Middle frontal gyrus (tissue), 1 donor: ENCODE data around the gene TSTD1.
A peak's percentile ranks its signal among the peaks of the same experiment; 100 is the strongest.

Source experiments
- DNase-seq: peaks from one replicate; pipeline ENCODE4 v3.0.0-alpha.2; 2015; ENCODE audit warnings: low spot score; ENCODE audit errors: extremely low spot score

TSTD1 gene, protein sequence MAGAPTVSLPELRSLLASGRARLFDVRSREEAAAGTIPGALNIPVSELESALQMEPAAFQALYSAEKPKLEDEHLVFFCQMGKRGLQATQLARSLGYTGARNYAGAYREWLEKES

DNA sequence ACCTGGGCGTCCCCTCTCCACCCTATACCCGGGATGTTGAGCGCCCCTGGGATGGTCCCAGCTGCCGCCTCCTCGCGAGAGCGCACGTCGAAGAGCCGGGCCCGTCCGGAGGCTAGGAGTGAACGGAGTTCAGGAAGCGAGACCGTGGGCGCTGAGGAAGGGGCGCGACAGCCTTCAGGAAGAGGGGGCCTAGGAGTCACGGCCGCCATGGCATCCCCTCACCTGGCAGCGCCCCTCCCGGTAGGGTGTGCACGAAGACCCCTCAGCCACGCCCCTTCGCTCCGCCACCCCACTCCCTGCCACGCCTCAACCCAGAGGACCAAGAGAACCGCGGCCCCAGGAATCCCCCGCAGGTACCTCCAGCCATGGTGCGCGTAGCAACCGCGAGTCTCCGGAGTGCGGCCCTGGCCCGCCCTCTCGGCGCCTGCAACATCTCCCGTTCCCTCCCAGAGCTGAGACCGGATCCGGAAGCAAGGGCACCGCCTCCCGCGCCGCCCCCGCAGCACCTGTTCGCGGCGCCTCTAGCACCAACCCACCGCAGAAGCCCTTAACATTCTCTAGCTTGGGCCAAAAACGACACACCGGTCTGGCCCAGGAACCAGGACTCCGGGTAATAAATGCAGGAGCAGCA, at the start of gene TSTD1:
TSTD1 (minus strand) TSS at position 442 of the 631 bp plus-strand sequence; CDS start at position 367, 75 bp downstream.
- DNase-seq = peak; percentile 34

- DNase-seq = no peak
Measured at GRCh38 chr1:161086457-161086856, 47.7 kb upstream of the TSTD1 start.

GRCh38 chr1:161085165-161085564, 46.4 kb upstream of the TSTD1 start:
- no peak for DNase-seq

DNA sequence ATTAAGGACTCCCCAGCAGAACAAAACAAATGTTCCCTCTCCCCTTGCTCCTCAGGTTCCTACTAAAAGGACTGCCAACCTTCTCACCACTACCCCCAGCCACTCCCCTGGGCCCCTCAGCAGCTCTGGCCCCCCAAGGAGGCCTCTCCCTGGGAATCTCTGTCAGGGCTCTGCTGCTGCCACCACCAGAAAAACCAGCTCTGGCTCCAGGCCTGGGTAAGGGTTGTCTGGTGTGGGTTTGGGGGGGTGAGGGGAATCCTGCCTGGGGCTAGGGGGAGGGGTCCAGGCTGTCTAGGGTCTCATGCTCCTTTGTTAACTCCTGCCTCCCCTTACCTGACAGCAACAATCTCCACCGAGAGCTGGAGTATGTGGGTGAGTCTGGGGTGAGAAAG, 45.8 kb upstream of the TSTD1 start:
- no peak for DNase-seq

DNA sequence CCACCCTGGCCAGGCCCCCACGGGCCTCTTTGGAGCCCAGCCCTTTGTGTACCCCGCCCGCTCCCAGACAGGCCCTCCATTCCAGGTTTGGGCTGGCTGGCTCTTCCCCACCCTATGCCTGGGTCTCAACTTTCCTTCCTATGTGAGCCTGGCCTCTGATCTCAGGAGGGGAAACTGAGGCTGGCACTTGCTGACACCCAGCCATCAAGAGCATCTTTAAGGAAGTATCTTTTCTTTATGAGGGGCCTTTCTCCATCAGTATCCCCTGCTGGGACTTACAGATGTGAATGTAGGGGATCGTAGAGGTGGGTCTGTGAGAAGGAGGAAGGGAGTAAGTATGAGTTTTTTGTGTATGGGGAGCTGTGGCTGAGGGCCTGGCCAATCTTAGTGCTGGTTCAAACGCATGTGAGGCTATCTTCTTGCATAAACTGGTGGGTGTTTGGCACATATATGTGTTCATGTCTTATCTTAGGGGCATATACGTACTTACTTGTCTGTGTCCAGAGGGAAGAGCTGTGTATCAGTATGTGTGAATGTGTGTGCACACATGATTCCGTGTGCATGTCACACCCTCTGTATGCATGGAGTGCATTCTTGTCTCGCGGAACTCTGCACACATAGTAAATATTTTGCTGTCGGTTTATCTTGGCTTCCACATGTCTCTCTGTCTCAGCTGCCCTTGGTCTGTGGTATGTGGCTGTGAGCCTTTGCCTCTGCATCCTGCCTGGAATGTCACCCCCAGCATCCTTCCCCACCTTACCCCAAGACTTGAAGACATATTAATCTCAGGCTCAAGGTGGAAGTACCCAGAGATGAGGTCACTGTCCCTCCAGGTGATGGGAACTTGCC, 45.2 kb upstream of the TSTD1 start:
- DNase-seq = no peak

DNA sequence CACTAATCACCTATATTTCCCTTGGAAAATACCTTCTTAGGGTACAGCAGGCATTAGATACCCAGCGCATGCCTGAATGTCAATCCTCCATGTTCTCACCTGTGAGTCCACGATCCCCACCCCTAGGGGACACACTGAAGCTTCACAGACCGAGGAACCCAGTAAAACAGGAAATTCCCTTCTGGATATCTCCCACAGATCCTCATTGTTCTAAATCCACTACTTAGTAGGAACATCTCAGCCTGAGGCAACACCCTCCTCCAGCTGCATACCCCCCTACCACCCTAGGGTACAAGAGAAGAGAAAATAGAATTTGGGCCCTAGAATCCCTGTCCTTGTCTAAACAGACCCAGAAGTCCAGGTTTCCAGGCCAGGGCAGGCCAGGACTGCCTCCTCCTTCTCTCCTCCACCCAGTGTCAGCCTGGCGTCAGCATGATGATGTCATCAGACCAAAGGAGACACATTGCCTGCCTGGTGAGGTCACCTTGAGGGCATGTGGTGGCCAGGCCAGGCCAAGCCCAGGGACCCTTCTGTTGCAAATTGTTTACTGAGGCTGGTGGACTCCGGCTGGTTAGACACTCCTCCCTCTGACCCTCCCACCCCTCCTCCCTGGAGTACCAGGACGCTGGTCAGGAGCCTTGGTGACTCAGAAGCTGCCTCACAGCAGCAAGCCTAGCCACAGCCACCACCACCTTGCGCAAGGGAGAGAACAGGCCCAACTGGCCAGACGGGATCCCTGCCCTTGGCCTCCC, 44.4 kb upstream of the TSTD1 start:
- no peak for DNase-seq

DNA sequence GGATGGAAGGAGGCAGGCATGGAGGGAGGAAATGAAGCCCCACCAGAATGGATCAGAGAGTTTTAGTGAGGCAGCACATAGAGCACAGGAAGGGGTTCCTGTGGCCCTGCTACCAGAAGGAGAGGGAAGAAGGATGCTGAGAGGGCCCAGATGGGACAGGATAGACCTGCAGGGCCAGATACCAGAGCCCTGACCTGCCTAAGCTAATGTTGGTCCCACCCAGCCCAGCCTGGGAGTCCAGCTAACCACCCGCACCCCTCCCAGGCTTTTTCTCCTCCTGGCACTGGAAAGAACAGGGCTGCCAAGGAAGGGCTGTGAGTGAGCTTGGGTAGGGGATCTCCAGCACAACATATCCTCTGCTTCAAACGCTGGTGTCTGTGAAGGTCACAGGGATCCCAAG, 43.7 kb upstream of the TSTD1 start:
- no peak for DNase-seq

GRCh38 chr1:161081519-161081918, 42.8 kb upstream of the TSTD1 start:
- DNase-seq = no peak

GRCh38 chr1:161080441-161081405, 42.0 kb upstream of the TSTD1 start:
- no peak for DNase-seq

DNA sequence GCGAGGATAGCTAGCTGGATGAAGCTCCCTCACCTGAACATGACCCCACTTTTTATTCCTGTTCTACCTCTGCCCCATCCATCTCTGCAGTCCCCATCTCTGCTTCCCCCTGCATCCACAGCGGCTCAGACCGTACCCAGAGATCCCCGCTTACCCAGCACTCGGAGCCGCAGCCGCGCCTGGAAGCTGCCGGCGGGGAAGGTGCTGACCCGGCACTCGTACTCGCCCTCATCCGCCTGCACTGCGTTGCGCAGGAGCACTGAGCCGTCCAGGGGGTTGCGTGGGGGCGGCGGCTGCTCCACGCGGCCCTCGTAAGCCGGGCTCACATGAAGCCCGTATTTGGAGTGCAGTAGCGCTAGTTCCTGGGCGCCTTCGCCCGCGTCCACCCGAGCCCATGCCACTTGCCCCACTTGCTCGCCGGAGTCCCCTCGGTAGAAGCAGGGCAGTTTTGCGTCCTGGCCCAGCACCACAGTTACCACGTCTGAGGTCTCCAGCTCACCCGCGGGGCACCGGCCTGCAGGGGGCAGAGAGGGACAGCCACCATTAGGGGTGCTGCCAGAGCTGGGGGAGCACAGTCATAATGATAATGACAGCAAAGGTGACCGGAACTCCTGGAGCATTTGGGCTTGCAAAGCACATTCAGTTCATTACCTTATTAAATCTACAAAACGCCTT, 40.8 kb upstream of the TSTD1 start:
- DNase-seq = no peak

- no peak for DNase-seq
Measured at GRCh38 chr1:161077426-161077825, 38.7 kb upstream of the TSTD1 start.

GRCh38 chr1:161076410-161076809, 37.6 kb upstream of the TSTD1 start:
- no peak for DNase-seq

DNA sequence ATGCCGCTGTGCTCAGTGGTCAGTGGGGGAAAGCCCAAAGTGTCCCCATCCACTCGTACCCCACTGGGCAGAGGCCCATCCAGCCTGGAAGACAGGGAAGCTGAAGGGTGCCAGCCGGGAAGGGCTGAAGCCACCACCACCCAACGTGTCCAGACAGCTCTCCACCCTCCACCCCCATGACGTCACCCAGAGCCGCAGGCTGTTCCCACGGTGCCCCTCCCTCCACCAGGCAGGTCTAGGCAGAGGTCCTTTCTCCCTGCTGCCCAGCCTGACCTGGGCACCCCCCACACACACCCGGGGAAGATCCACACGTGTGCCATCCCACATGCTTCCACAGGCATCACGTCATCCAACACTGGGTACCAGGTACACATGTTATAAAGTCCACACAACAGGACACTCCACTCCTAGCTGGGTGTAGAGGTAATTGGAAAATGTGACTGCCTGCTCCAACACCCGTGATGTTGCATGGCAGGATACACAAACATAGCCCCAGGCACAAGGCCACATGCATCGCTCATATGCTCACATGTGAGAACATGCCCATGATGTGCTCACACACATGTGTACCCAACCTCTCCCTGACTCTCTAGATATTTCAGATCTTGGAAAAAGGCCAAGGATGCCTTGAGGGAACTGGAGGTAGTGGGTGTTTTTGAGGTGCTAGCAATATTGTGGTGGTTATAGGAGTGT, 36.1 kb upstream of the TSTD1 start:
- no peak for DNase-seq

- no peak for DNase-seq
Measured at GRCh38 chr1:161073474-161074121, 34.8 kb upstream of the TSTD1 start.

DNA sequence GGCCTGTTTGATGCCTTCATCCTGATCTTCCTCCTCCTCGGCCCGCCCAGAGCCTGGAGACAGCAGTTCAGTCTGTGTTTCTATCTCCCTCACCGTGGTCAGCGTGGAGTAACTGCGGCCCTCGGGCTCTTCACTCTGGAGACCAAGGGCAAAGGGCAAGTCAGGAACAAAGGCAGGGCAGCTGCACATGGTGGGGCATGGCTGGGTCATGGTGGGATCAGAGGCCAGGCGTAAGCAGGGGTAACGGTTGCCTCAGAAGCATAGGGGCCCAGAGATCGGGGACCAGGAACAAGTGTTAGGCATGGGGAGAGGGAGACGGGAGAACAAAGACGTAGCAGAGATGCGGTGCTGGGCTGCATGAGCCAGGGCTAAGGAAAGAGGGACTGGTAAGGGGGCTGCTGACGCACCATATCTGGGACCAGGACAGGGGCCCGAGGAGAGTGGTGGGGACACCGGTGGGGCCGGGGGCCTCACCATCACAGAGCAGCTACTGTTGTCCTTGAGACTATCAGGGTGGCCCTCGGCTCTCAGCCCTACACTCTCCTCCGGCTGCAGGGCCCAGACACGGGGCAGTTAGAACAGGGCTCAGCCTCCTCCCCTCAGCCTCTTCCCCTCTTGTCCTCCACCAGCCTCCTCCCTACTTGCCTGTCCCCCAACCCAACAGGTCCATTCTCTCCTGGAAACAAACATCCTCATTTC, 34.1 kb upstream of the TSTD1 start:
- DNase-seq = no peak

- DNase-seq = no peak
Measured at GRCh38 chr1:161071886-161072371, 33.2 kb upstream of the TSTD1 start.

DNA sequence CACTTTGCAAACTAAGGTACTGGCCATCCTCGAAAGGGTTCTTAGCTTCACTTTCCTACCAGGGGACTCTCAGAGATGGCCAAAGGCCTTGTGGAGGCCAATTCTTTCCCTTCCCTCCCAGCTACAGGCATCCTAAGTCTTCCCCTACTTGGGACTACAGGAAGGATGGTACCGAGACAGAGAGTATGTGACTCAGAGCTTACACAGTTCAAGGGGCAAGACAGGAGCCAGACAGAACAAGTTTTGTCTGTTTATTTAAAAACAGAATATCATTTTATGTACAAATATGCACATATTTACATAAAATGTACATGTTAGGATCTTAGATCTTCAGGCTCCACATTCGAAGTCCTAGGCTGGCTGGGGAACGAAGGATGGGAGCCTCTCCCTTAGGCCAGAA, 32.0 kb upstream of the TSTD1 start:
- DNase-seq = no peak

DNA sequence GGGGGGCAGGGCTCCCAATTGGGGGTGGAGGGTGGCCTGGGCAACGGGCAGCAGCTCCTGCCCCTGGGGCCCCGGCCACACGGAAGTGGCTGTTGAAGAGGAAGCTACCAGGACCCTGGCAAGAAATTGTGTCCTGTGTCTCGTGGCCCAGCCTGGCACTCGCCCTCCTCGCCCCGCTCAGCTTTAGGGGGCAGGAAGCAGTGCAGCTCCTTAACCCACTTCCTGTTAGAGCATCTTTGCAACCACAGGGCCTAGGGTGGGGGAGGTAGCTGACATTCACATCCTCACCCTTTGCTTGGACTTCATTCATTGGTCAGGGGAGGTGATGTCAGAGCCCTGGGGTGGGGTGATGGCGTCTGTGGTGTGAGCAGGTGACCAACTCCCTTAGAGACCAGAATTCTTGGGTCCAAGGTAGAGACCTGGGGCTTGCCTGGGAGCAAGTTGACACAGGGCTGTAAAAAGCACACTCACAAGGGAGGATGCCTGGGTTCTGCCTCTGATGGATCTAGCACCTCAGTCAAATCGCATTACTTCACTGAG, 31.0 kb upstream of the TSTD1 start, which contains the start of gene ARHGAP30:
ARHGAP30 (minus strand) TSS at position 161 of the 540 bp plus-strand sequence. CDS start 267 bp downstream, outside the sequence.
- DNase-seq = no peak
